Measurements from ENCODE around the gene MAST4. TPM values are rescaled to one million over a fixed set of nuclear protein-coding genes. Genes with fewer than 3 reads are reported as not detected.

Gene MAST4
- total and polyA plus RNA-seq, 2 of the 8 experiments (the other 6 are each of a cell fraction or from before 2014, with no cell fraction given), result 1.5 to 2.6 TPM

GRCh38 chr5:67085616-67086015 lies 489.4 kb downstream of the MAST4 start (continued):
- TF ChIP-seq KDM4A (IDR thresholded peaks at IDR 0.05; ENCODE audit: low read depth, low read length, severe bottlenecking), result no peak
- TF ChIP-seq RNF2 (IDR thresholded peaks at IDR 0.05; ENCODE audit: borderline replicate concordance, low read depth, low read length, missing control alignments, poor library complexity, severe bottlenecking), result no peak
- no peak for TF ChIP-seq ATF3 (IDR thresholded peaks at IDR 0.05; ENCODE audit: insufficient read depth, low read depth, low read length)
- TF ChIP-seq SUZ12 (IDR thresholded peaks at IDR 0.05; ENCODE audit: low read length), result no peak
- TF ChIP-seq GTF2F1 (IDR thresholded peaks at IDR 0.05; ENCODE audit: borderline replicate concordance, low read depth, low read length), result no peak
- TF ChIP-seq BRCA1 (IDR thresholded peaks at IDR 0.05; ENCODE audit: low read depth, low read length), result no peak
- no peak for TF ChIP-seq JUND (IDR thresholded peaks at IDR 0.05; ENCODE audit: low read length)

All from H1 (cell line).